Pancreas (tissue), 10 donors: ENCODE data around the gene CENPF. TPM values are rescaled to one million over a fixed set of nuclear protein-coding genes. Genes with fewer than 3 reads are reported as not detected.

ENCODE experiments used
- ATAC-seq, 4 donors: fragments of 200-7000 bp; cut with Tn5 transposase; one replicate each; pipeline versions ENCODE4 v1.8.0 to v1.9.1; 2020; ENCODE audit warnings: mild to moderate bottlenecking in 4 of 4, moderate library complexity in 4 of 4
- DNase-seq, 6 donors: peaks; one replicate each; pipeline ENCODE4 v3.0.0-alpha.2; 2020
- FAIRE-seq: peaks from 2 replicates; lab custom pipeline; 2012; peaks lifted over from hg19 to GRCh38; lab: Jason Lieb, UNC
- H3K27ac ChIP-seq, 4 donors: fragments of 200-600 bp; sonication (generic); 1 replicate in 3 of 4; 2 replicates in 1 of 4; pipeline versions ENCODE4 v1.5.0 to v1.8.0; 2020
- H3K27me3 ChIP-seq, 4 donors: fragments of 200-600 bp; one replicate each; pipeline ENCODE4 v1.8.0; 2021
- H3K36me3 ChIP-seq, 3 donors: fragments of 200-600 bp; sonication (generic) in 1 of 3; one replicate each; pipeline versions ENCODE4 v1.5.0 to v1.8.0; 2020 to 2021
- H3K4me1 ChIP-seq, 3 donors: fragments of 200-600 bp; one replicate each; pipeline ENCODE4 v1.8.0; 2021
- H3K4me3 ChIP-seq, 4 donors: fragments of 200-600 bp; sonication (generic) in 2 of 4; one replicate each; pipeline versions ENCODE4 v1.5.0 to v1.8.0; 2020 to 2021
- H3K9me3 ChIP-seq, 4 donors: fragments of 200-600 bp; one replicate each; pipeline ENCODE4 v1.8.0; 2021
- WGBS, 2 donors: extraction: QIAGEN DNeasy Blood & Tissue Kit; methylation state at CpG; one replicate each; pipeline ENCODE4 v1.1.7; 2013; 5-methylcytosine and 5-hydroxymethylcytosine counted together
- intact Hi-C, 3 donors: fragments of 100-400 bp; cut with DNase I; formaldehyde crosslinking; loops; one replicate each; pipeline versions ENCODE4 v1.11.1 to v1.14.2; 2022
- polyA plus RNA-seq, 2 donors: library from polyadenylated mRNA; stranded (reverse); fragments of 200-250 nt; gene quantifications; one replicate each; pipeline ENCODE4 v1.2.3, GENCODE V29; 2013
- total RNA-seq, 6 donors: library from RNA; stranded (reverse); fragmentation: NEBNext Ultra II Directional in 4 of 6; extraction: Animal tissue kit (Norgen Biotek cat#: 25700) in 4 of 6; gene quantifications; one replicate each; pipeline versions ENCODE4 v1.2.1 to v1.2.4, GENCODE V29; 2021 to 2023
- TF ChIP-seq, protein P1 (sequence below), 4 donors: fragments of 200-600 bp; sonication (generic) in 3 of 4; IDR thresholded peaks; one replicate each; pipeline versions ENCODE4 v1.5.0 to v1.8.0; 2021; ENCODE audit warnings: antibody characterized with exemption in 4 of 4
- donor health status: healthy with polysubstance abuse.
- donor health status: DM: no; HTN: no; CAD: no; lungs with moderate emphysema.
- donor health status: DM: no; HTN: no; CAD: no.
- donor health status: control.
- donor health status: control.
- donor health status: Bipolar disorder and iron deficiency.
- donor health status: DM: yes; HTN: yes; CAD: no.
- donor health status: DM: no; HTN: no; CAD: no.
- donor health status: DM: no; HTN: no; CAD: no.
- donor health status: DM: yes; HTN: yes; CAD: no.

CENPF gene
- total and polyA plus RNA-seq, 8 donors, result 0.05 to 2.0 (median 0.30) TPM

DNA sequence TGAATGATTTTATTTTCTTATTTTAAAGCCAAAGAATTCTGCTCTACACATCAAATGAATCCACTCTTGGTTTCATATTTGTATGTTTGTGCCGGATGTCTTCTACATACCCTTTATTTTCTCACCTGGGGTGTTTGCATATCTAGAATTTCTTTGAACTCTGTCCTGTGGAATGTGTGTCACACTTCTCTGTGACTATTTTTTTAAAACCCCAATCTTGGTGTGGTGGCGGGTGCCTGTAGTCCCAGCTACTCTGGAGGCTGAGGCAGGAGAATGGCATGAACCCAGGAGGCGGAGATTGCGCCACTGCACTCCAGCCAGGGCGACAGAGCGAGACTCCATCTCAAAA is 35.4 kb downstream of the CENPF start:
- no peaks in the 10 kb centered on the region for H3K9me3 ChIP-seq
- no peaks in the 10 kb centered on the region for H3K4me1 ChIP-seq
- DNase-seq, result no peak
- no peak for FAIRE-seq
- H3K36me3 ChIP-seq, result no peaks in the 10 kb centered on the region
- TF ChIP-seq, protein P1, sequence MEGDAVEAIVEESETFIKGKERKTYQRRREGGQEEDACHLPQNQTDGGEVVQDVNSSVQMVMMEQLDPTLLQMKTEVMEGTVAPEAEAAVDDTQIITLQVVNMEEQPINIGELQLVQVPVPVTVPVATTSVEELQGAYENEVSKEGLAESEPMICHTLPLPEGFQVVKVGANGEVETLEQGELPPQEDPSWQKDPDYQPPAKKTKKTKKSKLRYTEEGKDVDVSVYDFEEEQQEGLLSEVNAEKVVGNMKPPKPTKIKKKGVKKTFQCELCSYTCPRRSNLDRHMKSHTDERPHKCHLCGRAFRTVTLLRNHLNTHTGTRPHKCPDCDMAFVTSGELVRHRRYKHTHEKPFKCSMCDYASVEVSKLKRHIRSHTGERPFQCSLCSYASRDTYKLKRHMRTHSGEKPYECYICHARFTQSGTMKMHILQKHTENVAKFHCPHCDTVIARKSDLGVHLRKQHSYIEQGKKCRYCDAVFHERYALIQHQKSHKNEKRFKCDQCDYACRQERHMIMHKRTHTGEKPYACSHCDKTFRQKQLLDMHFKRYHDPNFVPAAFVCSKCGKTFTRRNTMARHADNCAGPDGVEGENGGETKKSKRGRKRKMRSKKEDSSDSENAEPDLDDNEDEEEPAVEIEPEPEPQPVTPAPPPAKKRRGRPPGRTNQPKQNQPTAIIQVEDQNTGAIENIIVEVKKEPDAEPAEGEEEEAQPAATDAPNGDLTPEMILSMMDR (IDR thresholded peaks at IDR 0.05), result no peak
- no peaks in the 10 kb centered on the region for H3K27me3 ChIP-seq
- WGBS, 2 donors, result 94 to 97% methylated on average over 6 of the region's 6 CpGs
- H3K4me3 ChIP-seq, result no peak overlapping the region
- no peak for ATAC-seq
- intact Hi-C loops, result no loop called here
- no peak overlapping the region for H3K27ac ChIP-seq

DNA sequence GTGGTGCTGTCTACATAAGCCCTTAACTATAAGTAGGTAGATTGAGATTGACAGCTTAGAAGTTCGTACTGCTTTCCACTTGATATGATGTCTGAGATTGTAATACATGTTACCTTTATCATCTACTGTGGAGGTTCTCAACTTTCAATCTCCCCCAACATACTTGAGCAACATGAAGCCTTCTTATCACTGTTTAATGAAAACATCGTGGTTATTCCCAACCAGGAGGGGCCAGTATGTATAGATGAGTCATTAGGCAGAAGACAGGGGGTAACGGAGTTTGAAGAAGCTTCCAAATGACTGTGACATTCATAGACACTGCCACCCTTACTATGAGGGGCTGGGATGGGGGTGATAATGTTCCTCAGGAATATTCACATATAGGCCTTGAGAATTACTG is 36.0 kb downstream of the CENPF start:
- no peak overlapping the region for H3K27ac ChIP-seq
- no peaks in the 10 kb centered on the region for H3K4me1 ChIP-seq
- intact Hi-C loops, result no loop called here
- FAIRE-seq (no peak), DNase-seq (no peak), ATAC-seq (no peak)
- H3K4me3 ChIP-seq, result no peak overlapping the region
- H3K27me3 ChIP-seq, result no peaks in the 10 kb centered on the region
- no peaks in the 10 kb centered on the region for H3K9me3 ChIP-seq
- TF ChIP-seq, protein P1 (IDR thresholded peaks at IDR 0.05), result no peak
- H3K36me3 ChIP-seq, result no peaks in the 10 kb centered on the region
- 69 to 81% methylated on average over 3 of the region's 3 CpGs for WGBS, 2 donors

DNA sequence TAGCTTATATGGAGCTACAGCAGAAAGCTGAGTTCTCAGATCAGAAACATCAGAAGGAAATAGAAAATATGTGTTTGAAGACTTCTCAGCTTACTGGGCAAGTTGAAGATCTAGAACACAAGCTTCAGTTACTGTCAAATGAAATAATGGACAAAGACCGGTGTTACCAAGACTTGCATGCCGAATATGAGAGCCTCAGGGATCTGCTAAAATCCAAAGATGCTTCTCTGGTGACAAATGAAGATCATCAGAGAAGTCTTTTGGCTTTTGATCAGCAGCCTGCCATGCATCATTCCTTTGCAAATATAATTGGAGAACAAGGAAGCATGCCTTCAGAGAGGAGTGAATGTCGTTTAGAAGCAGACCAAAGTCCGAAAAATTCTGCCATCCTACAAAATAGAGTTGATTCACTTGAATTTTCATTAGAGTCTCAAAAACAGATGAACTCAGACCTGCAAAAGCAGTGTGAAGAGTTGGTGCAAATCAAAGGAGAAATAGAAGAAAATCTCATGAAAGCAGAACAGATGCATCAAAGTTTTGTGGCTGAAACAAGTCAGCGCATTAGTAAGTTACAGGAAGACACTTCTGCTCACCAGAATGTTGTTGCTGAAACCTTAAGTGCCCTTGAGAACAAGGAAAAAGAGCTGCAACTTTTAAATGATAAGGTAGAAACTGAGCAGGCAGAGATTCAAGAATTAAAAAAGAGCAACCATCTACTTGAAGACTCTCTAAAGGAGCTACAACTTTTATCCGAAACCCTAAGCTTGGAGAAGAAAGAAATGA is 37.6 kb downstream of the CENPF start:
- Histone ChIP-seq H3K4me1 (no peaks in the 10 kb centered on the region), H3K27me3 (no peaks in the 10 kb centered on the region), H3K4me3 (no peak overlapping the region), H3K27ac (no peak overlapping the region), H3K9me3 (no peaks in the 10 kb centered on the region), H3K36me3 (no peaks in the 10 kb centered on the region)
- TF ChIP-seq, protein P1 (IDR thresholded peaks at IDR 0.05), result no peak
- 87 to 90% methylated on average over 6 of the region's 6 CpGs for WGBS, 2 donors
- DNase-seq, result no peak
- intact Hi-C loops, result no loop called here
- no peak for ATAC-seq
- FAIRE-seq, result no peak

DNA sequence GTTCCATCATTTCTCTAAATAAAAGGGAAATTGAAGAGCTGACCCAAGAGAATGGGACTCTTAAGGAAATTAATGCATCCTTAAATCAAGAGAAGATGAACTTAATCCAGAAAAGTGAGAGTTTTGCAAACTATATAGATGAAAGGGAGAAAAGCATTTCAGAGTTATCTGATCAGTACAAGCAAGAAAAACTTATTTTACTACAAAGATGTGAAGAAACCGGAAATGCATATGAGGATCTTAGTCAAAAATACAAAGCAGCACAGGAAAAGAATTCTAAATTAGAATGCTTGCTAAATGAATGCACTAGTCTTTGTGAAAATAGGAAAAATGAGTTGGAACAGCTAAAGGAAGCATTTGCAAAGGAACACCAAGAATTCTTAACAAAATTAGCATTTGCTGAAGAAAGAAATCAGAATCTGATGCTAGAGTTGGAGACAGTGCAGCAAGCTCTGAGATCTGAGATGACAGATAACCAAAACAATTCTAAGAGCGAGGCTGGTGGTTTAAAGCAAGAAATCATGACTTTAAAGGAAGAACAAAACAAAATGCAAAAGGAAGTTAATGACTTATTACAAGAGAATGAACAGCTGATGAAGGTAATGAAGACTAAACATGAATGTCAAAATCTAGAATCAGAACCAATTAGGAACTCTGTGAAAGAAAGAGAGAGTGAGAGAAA is 38.4 kb downstream of the CENPF start:
- no peaks in the 10 kb centered on the region for H3K9me3 ChIP-seq
- H3K36me3 ChIP-seq, result no peaks in the 10 kb centered on the region
- no peak for ATAC-seq
- DNase-seq, result no peak
- no peak overlapping the region for H3K4me3 ChIP-seq
- TF ChIP-seq, protein P1 (IDR thresholded peaks at IDR 0.05), result no peak
- no peak for FAIRE-seq
- no peaks in the 10 kb centered on the region for H3K27me3 ChIP-seq
- no peaks in the 10 kb centered on the region for H3K4me1 ChIP-seq
- WGBS, 2 donors, result 95% methylated on average over 2 of the region's 2 CpGs
- no peak overlapping the region for H3K27ac ChIP-seq
- intact Hi-C loops, result no loop called here

DNA sequence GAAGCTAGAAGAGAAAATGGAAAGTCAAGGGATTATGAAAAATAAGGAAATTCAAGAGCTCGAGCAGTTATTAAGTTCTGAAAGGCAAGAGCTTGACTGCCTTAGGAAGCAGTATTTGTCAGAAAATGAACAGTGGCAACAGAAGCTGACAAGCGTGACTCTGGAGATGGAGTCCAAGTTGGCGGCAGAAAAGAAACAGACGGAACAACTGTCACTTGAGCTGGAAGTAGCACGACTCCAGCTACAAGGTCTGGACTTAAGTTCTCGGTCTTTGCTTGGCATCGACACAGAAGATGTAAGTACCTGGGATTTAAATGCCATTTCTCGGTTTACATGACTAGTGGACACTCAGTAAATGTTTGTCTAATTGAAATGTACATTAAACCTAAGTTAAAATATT is 40.0 kb downstream of the CENPF start:
- FAIRE-seq (no peak), DNase-seq (no peak), ATAC-seq (no peak)
- no peaks in the 10 kb centered on the region for H3K27me3 ChIP-seq
- no peak overlapping the region for H3K27ac ChIP-seq
- WGBS, 2 donors, result 91 to 92% methylated on average over 8 of the region's 8 CpGs
- no peaks in the 10 kb centered on the region for H3K36me3 ChIP-seq
- TF ChIP-seq, protein P1 (IDR thresholded peaks at IDR 0.05), result no peak
- no peaks in the 10 kb centered on the region for H3K9me3 ChIP-seq
- no peaks in the 10 kb centered on the region for H3K4me1 ChIP-seq
- H3K4me3 ChIP-seq, result no peak overlapping the region
- intact Hi-C loops, result no loop called here
